GM20431 (cell line): Measurements from ENCODE around the gene RNF19B.

Source experiments
- in situ Hi-C: fragments of 300-500 bp; cut with MseI, MboI; formaldehyde crosslinking; loops from one replicate; pipeline ENCODE4 v1.15.0; 2020; ENCODE audit warnings: low sequenced_read_pairs; ENCODE audit not compliant: unreplicated experiment

RNF19B gene, protein sequence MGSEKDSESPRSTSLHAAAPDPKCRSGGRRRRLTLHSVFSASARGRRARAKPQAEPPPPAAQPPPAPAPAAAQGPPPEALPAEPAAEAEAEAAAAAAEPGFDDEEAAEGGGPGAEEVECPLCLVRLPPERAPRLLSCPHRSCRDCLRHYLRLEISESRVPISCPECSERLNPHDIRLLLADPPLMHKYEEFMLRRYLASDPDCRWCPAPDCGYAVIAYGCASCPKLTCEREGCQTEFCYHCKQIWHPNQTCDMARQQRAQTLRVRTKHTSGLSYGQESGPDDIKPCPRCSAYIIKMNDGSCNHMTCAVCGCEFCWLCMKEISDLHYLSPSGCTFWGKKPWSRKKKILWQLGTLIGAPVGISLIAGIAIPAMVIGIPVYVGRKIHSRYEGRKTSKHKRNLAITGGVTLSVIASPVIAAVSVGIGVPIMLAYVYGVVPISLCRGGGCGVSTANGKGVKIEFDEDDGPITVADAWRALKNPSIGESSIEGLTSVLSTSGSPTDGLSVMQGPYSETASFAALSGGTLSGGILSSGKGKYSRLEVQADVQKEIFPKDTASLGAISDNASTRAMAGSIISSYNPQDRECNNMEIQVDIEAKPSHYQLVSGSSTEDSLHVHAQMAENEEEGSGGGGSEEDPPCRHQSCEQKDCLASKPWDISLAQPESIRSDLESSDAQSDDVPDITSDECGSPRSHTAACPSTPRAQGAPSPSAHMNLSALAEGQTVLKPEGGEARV

DNA sequence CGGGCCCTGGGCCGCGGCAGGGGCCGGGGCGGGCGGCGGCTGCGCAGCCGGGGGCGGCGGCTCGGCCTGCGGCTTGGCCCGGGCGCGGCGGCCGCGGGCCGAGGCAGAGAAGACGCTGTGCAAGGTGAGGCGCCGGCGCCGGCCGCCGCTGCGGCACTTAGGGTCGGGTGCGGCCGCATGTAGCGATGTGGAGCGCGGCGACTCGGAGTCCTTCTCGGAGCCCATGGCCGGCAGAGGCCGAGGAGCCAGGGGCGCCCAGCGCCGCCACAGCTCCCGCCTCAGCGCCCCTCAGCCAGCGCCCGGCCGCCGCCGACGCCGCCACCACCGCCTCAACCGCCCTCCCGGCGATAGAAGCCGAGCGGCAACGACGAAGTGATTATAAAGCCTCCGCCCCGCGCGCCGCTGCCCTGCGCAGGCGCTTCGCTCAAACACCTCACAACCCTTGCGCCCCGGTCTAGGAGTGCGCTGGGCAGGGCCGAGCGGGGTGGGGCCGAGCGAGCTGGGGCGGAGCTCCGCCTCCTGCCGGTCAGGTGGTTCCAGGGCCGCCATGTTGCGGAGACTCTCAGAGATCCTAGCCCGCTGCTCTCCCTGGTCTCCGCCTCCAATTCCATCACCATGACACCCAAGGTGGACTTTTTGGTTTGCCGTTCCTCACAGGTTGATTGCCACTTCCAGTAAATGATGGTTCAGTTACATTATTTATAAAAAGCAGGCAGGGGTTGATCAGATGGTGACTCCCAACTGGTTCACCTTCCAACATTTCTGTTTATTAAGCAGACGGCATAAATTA is at the start of gene RNF19B:
RNF19B (minus strand) TSS at position 349 of the 790 bp plus-strand sequence; CDS start at position 225, 124 bp downstream.
- in situ Hi-C loops = no loop called here

DNA sequence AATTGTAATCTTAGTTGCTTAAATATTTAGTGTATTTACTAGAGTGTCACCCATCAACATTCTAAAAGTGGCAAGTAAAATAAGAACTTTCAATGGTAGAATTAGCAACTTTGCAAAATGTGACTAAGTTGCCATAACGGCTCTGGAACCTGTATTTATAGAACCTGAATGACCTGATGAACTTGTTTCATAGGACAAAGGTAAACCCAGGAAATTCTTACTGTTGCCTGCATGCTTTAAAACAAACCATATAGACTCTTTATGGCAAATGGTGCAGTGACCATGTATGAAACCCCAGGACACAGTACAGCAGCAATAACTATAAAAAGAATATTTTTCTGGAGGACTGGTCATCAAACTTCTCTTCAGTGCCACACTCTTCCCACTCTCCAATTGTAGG is 49.2 kb upstream of the RNF19B start:
- in situ Hi-C loops = no loop called here

DNA sequence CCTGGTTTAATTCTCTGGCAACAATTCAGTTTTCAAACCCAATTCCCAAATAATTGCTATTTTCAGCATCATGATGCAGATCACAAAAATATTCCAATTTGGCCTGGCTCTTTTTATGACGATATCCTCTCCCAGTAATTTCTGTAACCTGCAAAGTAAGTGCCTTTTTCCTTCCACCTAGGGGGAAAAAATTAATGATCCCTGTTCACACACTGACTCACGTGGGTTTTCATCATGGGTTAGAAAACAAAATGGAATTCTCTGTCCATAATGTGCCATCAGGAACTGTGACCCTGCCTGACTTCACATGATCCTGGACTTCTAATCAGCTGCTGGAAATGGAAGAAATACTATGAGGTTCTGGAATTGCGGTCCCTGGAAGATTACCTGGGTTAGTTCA is 47.6 kb upstream of the RNF19B start:
- in situ Hi-C loops = no loop called here

DNA sequence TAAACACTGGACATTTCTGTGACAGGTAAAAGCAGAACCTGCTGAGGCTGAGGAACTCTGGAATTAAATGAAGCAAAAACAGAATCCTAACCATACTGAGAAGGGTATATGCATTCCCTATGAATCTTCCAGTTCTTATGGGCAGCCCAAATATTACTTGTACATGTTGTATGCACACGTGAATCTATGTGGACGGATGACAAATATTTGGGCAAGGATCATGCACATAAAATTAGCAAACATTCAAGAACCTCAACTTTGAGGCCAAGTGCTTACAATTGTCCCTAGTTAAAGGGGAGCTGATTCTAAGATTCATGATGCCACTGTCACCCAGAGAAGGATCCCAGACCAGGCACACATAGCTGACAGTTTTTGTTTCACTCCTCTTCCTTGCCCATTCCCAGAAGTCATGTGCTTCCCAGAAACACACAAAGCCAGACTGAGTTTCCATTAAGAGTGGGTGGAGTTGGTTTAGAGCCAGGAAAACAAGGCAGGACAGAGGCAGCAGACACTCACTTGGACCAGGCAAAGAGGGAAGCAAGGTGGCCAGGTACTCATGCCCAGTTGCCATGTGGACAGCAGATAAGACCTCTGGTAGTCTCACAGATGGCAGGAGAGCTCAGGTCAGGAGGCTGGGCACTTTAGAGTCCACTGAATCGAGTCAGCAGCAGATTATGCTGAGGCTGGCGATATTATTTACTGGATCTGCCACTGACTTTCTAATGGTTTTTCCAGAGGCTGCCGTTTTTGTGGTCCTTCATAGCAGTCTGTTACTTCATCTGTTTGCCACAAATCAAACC is 46.5 kb upstream of the RNF19B start:
- in situ Hi-C loops = no loop called here

DNA sequence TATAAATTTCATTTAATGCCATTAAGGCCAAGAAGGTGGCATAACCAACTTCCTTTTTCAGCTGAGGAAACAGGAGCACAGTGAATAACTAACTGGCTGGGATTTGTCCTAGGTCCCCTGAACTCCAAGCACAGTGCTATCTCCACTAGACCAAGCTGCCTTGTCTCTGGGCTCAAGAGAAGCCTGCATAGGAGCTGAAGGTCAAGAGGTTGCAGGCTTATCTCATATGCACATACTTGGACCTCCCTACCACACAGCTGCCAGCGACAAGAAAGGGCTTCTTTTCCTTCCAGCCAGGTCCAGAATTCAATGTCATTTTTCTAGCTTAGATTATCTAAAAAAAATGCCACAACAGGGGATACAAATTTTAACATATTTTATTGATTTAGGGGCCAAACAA is 45.0 kb upstream of the RNF19B start:
- in situ Hi-C loops = no loop called here

DNA sequence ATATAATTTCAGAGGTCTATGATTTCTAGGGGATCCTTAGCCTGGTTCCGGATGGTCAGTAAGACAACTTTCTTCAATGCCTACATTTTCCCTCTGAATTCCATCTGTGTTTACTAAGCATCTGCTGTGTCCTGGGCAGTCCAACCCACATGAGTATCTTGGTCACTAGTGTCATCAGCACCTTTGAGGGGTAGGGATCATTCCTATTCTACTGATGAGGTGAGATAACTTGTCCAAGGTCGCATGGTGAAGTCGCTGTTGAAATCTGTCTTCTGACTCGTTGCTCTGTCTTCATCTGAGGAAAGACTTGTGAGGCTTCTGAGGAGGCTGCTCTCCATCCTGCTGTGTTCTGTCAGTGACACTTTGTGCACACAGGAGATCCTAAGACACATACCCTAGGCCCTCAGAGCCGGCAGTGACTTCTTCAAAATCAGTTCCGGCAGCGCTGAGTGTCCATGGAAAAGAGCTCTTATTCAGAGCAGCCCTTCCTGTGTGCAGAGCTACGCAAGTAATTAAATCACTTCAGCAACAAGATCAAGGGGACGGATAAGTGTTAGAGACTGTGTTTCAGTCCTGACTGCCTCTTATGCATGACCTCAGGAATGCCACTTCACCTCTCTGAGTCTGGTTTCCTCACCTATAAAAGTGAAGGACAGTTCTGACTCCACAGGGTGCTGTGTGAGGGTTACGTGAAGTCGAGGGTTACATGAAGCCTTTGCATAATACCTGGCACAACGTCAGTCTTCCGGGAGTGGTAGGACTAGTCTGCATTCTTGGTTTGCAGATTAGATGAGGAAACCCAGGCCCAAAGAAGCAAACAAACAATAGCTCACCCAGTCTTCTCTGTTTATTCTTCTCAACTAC is 43.7 kb upstream of the RNF19B start:
- in situ Hi-C loops = no loop called here

DNA sequence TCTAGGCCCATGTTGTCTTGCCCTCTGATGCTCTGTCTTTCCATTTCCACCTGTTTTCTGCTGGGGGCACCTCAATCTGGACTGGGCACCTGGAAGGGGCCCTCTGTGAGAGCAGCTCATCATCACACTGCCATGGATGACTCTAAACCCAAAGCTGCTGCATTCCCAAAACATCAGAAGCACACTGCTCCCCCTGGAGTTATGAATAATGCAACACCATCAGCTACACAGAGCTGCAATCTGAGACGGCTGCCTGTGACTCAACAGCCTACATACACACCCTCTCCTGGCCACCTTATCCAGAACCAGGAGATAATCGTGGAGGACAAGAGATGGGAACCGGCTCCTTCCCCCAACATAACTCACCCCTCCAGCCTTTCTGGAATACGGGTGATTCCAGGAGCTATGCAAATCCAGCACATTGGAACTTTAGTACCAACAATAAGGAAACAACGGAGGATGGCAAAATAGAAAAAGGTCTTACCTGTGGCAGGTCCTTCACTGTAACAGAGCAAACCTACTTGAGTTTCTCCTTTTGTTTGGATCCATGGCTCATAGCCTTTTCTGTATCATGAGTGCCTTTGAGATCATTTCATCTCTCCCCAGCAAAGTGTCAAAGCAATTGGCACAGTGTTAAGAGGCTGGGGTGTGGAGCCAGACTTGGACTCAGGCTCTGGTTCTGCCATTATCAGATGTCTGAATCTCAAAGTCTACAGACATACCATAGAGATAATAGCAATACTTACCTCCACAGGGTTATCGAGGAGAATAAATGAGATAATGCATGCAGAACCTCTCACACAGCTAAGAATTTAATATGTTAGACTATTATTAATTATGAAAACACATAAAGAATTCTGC is 42.8 kb upstream of the RNF19B start:
- in situ Hi-C loops = no loop called here

DNA sequence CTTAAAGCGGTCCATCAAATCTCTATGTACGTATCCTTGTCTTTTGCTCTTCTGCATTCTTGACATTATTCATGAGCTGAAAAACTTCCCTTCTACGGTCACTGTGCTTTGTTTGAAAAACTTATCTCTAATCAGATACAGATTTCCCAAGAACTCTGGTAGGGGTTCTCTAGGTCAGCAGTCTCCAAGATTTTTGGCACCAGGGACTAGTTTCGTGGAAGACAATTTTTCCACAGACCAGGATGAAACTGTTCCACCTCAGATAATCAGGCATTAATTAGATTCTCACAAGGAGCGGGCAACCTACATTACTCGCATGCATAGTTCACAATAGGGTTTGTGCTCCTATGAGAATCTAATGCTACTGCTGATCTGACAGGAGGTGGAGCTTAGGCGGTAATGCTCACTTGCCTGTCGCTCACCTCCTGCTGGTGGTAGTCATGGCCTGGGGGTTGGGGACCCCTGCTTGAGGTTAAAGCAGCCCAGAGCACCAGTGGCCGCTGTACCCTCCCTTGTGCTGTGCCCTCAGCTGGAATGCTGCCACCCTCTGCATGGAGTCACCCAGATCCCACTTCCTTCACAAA is 41.3 kb upstream of the RNF19B start:
- in situ Hi-C loops = no loop called here

DNA sequence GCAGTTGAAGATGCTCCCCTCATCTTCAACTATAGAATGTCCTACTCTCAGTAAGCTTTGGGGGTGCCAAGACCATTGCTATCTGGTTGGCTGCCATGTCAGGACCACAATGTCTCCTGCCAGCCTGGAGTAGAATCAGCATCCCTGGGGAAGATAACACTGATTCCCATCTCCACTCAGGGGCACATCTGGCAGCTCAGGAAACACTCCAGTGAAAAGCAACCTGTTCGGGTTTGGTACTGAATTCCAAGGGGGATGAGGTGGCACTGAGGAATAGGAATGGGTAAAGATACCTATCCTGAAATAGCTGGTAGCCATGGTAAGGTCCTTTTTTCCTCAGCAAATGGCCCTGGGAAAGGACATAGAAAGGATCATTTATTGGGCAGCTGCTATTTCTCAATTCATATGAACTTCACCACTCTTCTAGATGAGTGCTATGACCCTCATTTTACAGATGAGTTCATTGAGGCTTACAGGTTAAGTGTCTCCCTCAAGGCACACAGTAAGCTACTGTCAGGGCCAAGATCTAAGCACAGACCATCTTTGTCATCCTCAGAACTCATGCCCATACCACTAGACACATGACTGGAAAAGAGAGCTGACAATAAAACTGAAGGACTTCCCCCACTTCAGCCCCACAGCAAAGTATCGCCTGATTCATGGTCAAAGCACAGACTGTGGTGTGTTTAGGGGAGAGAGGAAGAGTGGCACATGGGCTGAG is 40.7 kb upstream of the RNF19B start:
- in situ Hi-C loops = no loop called here

DNA sequence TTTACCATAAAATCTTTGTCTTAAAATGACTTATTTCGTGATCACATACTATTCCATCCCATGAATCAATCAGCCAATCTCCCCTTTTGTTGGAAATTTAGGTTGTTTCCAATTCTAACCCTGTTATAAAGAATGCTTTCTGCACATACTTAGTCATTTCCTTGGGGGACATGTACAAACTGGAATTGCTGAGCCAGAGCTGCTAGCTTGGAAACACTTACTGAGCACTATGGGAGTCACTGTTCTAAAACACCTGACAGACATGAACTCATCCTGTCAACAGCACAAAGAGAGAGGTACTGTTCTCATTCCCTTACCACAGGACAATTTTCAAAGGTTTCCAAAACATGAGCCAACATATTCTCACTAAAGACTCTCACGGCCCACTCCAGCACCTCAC is 40.0 kb upstream of the RNF19B start:
- in situ Hi-C loops = no loop called here

DNA sequence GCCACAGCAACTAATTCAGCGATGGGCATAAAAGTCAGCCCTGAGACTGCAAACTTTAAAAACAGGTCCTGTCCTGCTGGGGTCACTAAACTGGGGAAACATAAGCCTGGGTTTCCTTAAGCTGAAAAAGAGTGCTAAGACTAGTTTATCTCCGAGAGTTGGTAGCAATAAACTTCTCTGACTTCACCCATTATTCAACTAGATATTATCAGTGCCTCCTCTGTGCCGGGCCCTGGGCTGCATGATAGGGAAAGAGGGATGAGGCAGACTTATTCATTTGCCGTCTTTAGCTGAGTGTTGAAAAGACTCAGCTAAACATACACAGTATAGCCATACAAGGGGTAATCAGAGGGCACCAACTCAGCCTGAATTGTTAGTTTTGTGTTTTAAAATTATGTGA is 39.0 kb upstream of the RNF19B start:
- in situ Hi-C loops = no loop called here

DNA sequence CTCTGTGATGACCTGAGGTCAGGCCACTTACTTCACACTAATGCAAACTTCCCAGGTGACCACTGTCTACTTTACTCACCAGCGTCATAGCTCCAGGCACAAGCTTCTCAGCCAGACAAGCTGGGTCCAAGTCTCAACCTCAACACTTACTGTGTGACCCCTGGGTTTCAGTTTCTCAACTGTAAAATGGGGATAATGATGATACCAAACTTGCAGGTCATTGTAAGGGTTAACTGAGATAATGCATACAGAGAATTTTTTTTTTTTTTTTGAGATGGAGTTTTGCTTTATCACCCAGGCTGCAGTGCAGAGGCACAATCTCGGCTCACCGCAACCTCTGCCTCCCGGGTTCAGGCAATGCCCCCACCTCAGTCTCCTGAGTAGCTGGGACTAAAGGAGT is 37.4 kb upstream of the RNF19B start:
- in situ Hi-C loops = no loop called here

DNA sequence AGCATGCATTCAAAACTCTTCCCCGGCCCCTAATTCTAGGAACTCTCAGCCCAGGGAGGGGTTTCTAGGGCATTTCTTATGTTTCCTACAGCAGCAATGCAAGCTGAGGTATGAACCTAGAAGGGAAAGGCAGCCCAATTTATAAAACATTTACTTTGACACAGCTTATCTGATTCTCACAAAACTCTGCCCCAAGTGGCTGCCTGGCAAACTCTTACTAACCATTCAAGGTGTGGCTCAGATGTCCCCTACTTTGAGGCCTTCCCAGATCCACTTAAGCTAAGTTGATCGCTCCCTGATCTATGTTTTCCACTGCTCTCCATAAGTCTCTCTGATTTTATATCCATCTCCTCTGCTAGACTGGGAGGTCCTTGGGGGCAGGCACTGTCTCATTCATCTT is 36.7 kb upstream of the RNF19B start:
- in situ Hi-C loops = no loop called here

DNA sequence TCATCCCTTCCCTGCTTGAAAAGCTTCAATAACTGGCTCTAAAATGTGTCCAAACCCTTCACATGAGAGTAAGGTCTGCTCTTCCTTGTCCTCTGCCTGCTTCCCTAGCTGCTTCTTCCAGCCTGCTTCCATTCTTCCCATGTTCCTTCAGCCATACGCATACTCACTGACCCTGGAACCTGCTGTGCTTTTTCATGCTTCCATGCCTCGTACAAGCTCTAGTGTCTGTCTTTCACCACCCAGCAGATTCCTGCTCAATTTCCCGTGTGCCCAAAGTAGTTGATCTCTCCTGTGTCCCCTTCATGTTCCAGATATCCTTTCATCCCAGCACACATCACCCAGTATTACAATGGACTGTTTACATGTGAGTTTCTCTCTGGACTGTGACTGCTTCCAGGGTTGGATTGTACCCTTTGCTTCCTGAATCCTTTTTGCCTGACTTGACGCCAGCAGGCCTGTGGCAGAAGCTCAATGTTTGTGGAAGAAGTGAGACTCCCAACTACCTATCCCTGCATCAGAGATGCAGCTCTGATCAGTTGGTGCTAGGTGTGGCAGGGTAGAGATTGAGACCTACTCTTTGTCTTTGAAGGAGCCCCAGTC is 35.9 kb upstream of the RNF19B start:
- in situ Hi-C loops = no loop called here

DNA sequence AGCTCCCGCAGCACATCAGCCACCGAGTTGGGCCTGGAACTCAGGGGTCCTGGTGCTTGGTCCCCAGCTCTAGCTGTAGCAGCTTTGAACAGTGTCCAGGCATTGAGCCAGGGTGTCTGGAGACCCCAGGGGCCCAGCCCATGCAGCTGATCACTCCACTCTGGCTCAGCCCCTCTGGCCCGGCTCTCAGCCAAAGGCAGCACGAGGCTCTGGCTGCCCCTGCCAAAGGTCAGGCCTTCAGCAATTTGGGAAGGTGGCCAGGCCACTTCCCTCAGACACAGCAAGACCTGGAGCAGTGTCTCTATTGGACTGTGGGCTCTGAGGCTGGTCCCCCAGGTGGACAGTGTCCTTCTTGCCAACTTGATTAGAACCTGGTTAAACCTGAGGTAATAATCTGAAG is 34.4 kb upstream of the RNF19B start:
- in situ Hi-C loops = no loop called here

DNA sequence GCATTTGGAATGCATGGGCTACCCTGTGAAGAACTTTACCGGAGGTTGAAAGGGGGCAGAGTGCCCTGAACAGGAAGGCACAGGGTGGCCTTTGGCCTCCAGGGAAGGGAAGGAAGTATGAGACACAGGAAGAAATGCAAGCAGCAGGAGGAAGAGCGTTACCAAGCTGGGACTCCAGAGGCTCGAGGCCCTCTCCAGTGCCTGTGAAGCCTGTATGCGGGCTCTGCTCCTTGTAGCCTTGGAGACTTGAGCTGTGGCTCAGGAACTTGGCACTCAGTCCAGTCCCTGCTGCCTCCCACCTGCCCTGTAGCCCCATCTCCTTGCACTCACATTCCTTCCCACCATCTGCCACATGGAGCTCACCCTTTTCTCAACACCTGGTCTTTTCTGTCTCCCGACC is 33.5 kb upstream of the RNF19B start:
- in situ Hi-C loops = no loop called here

DNA sequence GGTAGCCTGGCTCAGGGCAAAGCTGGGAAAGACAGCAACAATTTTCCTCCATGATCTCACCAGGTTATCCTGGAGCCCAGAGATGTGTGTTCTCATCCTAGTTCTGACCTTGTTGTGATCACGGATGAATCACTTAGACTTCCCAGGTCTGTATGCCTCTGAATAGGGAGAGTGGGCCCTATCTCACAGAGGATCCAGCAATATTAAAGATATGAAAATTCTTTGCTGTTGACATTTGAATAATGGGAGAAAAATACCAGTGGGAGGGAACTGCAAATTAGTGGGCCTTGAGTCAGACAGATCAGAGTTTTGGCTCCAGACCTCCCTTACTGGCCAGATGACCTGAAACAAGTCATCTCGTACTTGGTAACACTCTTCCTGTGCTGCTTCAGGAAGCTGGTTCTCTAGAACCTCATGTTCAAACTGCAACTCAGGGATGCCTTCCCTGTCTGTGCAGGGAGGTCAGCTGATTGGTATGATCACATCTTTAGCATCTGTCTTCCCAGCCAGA is 32.8 kb upstream of the RNF19B start:
- in situ Hi-C loops = no loop called here
